Stimulated activated CD8-positive, alpha-beta memory T cell treated with anti-CD3 and anti-CD28 coated beads, Interleukin-2, amount 100 ng/mL, for 48 hours (primary cell): Measurements from ENCODE around the gene MTHFD1.

Experiments used
- DNase-seq, 2 donors: peaks; one replicate each; pipeline ENCODE4 v3.0.0-alpha.2; 2020; ENCODE audit warnings: low read depth in 2 of 2

The MTHFD1 gene

DNA sequence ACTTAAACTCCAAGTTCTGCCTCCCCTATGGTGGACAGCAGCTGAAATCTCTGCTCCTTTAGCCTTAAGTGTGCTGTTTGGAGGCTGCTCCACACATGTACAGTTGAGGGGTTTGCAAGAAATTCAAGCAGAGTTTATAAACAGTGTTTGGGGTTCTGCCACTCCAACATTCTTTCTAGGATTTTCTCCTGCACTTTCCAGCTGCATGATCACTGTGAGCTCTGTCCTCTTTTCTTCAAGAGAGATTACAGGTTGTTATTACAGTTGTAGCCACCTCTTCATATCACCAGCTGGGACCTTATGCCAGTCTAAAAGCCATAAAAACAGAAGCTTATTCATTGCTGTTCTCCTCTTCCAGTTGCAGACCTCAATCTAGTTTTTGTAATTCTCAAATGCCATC lies 107.1 kb downstream of the MTHFD1 start:
- no peak for DNase-seq

DNA sequence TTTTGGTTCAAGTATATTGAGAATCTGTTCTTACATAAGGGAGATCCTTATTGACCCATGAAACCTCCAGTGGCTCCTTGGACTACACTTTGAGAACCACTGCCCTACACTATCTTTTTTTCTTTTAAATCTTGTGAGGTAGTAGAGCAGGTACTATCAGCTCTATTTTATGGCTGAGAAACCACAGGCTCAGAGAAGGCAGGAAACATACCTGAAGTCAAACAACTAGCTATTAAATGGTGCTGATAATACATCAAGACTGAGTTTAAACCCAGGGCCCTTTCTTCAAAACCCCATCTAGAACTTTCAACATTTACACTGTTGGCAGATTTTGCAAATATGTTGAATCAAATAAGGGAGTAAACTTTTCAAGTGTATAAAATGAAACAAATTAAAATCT lies 108.6 kb downstream of the MTHFD1 start:
- DNase-seq: no peak

DNA sequence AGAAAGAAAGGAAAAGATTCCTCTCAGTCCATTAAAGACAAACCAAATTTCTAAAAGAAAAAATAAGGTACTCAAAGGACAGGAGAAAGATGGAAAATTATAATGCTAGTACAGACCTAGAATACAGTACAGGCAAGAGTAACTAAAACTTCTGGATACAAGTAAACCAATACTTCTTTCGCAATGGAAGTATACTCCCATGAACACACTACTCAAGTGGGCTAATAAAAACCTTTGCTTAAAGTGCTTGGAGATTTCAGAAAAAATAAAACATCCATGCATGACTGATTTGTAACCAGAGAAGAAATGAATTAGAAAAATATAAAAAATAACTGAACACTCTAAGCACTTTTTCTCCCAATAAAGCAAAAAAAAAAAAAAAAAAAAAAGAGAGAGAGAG lies 111.9 kb downstream of the MTHFD1 start:
- no peak for DNase-seq

GRCh38 chr14:64501411-64502171 lies 113.4 kb downstream of the MTHFD1 start:
- DNase-seq: no peak

DNA sequence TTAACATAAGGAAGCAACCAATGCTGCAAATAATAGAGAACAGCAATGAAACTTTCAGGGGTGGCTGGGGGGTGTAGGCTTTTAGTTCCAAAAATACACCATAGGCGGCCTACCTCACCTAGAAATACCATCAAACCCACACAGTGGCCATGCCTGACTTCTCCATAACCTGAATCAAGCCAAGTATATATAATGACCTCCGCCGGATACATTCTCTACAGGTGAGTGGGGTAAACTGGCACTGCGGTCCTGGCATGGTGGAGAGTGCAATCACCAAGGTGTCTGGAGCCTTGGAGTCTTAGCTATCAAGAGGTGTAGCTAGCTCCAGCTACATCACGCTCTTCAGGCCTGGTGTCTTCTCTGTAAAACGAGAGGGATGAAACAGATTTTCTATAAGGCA lies 114.3 kb downstream of the MTHFD1 start:
- no peak for DNase-seq

- DNase-seq: no peak
Observed at GRCh38 chr14:64502887-64503433, 114.8 kb downstream of the MTHFD1 start.

DNA sequence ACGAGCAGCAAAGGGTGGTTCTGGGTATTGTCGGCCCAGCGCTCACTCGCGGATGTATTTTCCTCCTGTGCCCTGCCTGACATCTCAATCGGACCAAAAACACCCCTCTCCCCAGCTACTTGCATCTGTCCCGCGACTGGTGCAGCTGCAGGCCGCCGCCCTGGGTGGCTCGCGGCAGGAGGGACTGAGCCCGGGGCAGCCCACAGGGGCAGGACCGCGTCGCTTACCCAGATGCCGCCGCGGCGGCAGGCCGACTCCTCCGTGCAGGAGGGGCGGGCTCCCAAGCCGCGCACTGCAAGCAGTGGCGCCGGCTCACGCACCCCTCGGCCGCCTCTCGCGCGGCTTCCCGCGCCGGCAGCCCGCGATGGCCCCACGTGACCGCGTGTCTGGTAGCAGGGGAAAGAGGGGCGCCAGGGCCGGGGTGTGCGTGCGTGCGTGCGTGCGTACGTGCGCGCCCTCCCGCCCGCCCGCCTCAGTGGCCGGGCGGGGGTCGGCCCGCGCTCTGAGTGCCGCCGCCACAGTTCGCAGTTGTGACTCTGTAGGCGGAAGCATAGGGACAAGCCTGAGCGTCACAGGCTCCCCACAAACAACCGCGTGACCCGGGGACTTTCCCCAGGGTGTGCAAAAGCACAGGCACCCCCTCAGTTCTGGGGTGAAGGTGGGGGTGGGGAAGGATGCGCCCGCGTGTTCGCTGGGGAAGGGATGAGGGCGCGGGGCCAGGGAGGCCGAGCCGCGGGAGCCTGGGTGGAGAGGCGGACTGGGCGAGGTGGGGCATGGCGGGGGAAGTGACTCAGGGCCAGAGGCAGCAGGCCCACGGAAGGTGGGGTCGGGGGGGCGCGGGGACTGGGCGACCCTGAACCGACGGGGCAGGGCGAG lies 115.5 kb downstream of the MTHFD1 start, which contains the start of gene ZBTB25:
Gene ZBTB25 (minus strand): TSS at position 405 of the 876 bp plus-strand sequence. CDS start 13,305 bp downstream, outside the sequence.
- peak; percentile 87 to 91 for DNase-seq

DNA sequence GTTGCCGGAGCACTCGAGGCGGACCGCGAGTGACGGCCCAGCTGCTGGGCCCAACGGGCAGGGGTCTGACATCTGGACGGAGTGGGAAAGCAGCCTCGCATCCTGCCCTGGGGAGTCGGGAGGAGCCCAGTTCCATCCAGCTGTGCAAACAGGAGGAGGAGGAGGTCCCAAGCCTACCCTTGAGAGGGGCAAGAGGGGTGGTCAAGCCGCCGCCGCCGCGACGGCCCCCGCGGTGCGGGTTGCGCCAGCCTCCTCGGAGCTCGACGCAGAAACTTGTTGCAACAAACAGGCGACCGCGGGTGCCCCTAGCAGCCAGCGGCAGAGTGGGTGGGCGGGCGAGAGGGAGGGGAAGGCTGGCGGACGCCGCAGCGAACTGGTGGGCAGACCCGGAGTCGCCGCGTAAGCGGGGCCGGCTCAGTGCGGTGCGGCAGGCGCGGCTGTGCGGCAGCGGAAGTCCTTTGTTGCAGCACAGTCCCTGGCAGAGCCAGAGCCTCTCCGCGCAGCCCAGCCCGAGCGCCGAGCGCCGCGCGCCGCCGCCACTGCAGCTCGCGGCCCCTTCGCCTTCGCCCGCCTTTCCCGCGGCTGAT lies 116.2 kb downstream of the MTHFD1 start, which contains the start of gene ZBTB1:
Gene ZBTB1 (plus strand): TSS at position 461 of the 587 bp plus-strand sequence. CDS start 16,735 bp downstream, outside the sequence.
- DNase-seq: peak; percentile 83 to 86

GRCh38 chr14:64504897-64505794 lies 117.0 kb downstream of the MTHFD1 start:
- peak; percentile 75 to 80 for DNase-seq

DNA sequence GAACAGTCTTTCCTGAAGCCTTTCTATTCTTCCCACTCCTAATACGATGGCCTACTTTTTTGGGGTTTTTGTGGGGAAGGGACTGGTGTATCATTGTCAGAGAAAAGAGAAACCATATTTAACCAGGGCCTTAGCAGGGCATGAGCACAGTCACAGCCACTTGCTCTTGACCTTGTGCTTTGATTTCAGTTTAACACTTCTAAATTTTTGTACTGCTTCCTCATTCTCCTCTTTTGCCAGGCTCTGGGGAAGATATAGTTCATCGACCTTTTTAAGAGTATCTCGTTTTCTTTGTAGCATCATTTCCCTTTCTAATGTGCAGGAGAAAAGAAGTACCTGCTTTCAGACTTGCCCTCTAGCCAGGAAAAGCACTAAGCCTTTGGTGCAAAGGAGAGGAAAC lies 118.6 kb downstream of the MTHFD1 start:
- DNase-seq: no peak

DNA sequence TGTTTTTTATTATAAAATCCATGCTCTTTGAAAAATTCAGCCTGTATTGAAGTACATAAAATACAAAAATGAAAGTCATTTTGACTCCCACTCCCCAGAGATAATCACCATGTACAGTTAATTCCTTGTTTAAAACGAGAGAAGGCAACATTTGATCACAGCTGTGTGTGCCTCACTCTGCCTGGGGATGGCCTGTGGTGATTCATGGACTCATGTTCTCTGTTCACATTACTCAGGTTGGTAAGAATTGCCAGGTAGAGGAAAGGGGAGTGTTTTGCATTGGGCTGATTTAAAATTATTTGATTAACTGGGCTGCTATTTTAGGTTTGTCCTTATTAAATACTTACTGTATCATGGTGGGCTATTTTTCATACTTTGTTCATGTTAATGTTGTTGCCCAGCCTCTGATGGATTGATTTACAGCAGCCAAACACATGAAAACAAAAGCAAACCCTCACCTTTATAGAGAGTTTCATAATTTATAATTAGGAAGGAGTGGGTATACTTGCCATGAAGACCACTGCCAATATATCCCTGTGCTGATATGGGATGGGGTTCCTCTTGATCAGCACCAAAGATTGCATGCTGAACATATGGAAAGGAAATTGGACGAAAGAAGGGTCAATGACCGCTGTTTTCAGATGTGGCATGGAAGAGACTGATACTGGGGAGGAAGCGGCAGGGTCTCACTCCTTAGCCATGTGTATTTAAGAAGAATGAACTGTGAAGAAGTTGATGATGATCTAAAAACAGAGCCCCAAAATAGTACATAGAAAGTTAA lies 119.4 kb downstream of the MTHFD1 start:
- DNase-seq: no peak

DNA sequence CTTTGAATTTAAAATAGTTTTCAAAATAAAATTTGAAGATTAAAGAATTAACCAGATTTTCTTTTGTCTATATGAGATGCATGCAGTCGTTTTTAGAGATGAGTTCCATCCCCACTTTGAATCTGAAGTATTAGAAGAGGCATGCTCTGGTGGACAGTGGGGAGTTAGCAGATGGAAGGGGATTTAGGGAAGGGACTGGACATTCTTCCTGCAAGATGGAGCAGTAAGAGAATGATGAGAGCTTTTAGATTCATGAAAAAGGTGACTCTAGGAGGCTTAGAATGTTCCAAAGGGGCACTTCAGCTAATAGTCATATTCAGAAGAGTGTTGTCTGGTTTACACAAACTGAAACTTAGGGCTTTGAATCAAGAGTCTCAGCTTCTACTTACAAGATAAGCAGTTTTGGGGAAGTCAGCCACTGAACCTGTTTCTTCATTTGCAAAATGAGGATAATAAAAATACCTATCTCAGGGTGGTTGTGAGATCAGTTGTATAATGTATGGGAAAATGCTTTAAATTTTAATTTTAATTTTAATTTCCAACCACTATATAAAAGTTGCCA lies 120.1 kb downstream of the MTHFD1 start:
- no peak for DNase-seq

DNA sequence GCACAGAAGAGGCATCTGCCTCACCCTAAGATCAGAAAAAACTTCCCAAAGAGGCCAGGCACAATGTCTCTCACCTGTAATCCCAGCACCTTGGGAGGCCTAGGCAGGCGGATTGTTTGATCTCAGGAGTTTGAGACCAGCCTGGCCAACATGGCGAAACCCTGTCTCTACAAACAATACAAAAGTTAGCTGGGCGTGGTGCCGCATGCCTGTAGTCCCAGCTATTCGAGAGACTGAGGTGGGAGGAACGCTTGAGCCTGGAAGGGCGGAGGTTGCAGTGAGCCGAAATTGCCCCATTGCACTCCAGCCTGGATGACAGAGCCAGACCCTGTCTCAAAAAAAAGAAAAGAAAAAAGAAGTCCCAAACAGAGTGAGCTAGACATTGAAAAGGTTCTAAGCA lies 120.9 kb downstream of the MTHFD1 start:
- DNase-seq: no peak
